Large intestine (tissue), 3 donors: ENCODE data around the gene CC2D2A. TPM values are rescaled to one million over a fixed set of nuclear protein-coding genes. Genes with fewer than 3 reads are reported as not detected.
"Not testable (repeated sequence)": the region's sequence is repeated elsewhere in the genome, so short reads cannot be mapped to it uniquely, and the experiment has no call there.

ENCODE experiments used
- DNase-seq, 2 donors: peaks; one replicate each; pipeline versions ENCODE4 v3.0.0 to v3.0.0-alpha.2; 2013
- H3K27ac ChIP-seq: one replicate; pipeline ENCODE4 v1.5.1; 2013; ENCODE audit warnings: low read length
- H3K27me3 ChIP-seq: 2 replicates; pipeline ENCODE4 v1.6.1; 2013; ENCODE audit warnings: low read length; ENCODE audit not compliant: control insufficient read depth, insufficient read depth
- H3K36me3 ChIP-seq: 2 replicates; pipeline ENCODE4 v1.6.1; 2013; ENCODE audit warnings: low read length; ENCODE audit not compliant: control insufficient read depth, insufficient read depth
- H3K4me1 ChIP-seq: one replicate; pipeline ENCODE4 v1.6.1; 2013; ENCODE audit warnings: low read length; ENCODE audit not compliant: control insufficient read depth, insufficient read depth
- H3K4me3 ChIP-seq: one replicate; pipeline ENCODE4 v1.5.1; 2013; ENCODE audit warnings: low read length
- H3K9me3 ChIP-seq: one replicate; pipeline ENCODE4 v1.6.1; 2013; ENCODE audit warnings: mild to moderate bottlenecking, low read depth, low read length, moderate library complexity; ENCODE audit not compliant: control insufficient read depth
- WGBS: methylation state at CpG from one replicate; pipeline ENCODE4 v1.1.5; 2013; ENCODE audit warnings: low lambda C conversion rate; ENCODE audit not compliant: insufficient coverage; 5-methylcytosine and 5-hydroxymethylcytosine counted together
- polyA plus RNA-seq: library from polyadenylated mRNA; unstranded; fragments of 120-200 nt; gene quantifications from one replicate; pipeline ENCODE4 v1.2.1, GENCODE V29; 2013

Gene CC2D2A
- polyA plus RNA-seq, 1 donor, result 16.4 TPM

GRCh38 chr4:15612136-15612535 is 142.5 kb downstream of the CC2D2A start:
- Histone ChIP-seq H3K27ac (no peak overlapping the region), H3K27me3 (no peaks in the 10 kb centered on the region), H3K36me3 (peaks cover 29% of the 10 kb centered on the region), H3K4me3 (no peak overlapping the region), H3K4me1 (no peaks in the 10 kb centered on the region), H3K9me3 (peaks cover 8% of the 10 kb centered on the region)
- no peak for DNase-seq
- WGBS, result 100% methylated on average over 2 of the region's 2 CpGs

- not testable (repeated sequence) for H3K27ac ChIP-seq, H3K4me3 ChIP-seq, H3K4me1 ChIP-seq, H3K27me3 ChIP-seq, DNase-seq
- peaks cover 37% of the 10 kb centered on the region for H3K36me3 ChIP-seq
- WGBS, result no CpG with 5 or more reads among the region's 24 CpGs
- H3K9me3 ChIP-seq, result peaks cover 22% of the 10 kb centered on the region
Observed at GRCh38 chr4:15614891-15615290, 145.2 kb downstream of the CC2D2A start.

DNA sequence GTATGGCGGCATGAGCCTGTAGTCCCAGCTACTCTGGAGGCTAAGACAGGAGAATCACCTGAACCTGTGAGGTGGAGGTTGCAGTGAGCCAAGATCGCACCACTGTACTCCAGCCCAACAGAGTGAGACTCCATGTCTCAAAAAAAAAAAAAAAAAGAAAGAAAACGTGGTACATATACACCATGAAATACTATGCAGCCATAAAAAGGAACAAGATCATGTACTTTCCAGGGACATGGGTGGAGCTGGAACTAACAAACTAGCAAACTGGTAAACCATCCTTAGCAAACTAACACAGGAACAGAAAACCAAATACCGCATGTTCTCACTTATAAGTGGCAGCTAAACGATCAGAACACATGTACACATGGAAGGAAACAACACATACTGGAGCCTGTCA is 147.7 kb downstream of the CC2D2A start:
- DNase-seq, H3K4me1 ChIP-seq, H3K27ac ChIP-seq, H3K4me3 ChIP-seq, H3K27me3 ChIP-seq: not testable (repeated sequence)
- H3K36me3 ChIP-seq, result peaks cover 37% of the 10 kb centered on the region
- WGBS, result no CpG with 5 or more reads among the region's 5 CpGs
- peaks cover 25% of the 10 kb centered on the region for H3K9me3 ChIP-seq

DNA sequence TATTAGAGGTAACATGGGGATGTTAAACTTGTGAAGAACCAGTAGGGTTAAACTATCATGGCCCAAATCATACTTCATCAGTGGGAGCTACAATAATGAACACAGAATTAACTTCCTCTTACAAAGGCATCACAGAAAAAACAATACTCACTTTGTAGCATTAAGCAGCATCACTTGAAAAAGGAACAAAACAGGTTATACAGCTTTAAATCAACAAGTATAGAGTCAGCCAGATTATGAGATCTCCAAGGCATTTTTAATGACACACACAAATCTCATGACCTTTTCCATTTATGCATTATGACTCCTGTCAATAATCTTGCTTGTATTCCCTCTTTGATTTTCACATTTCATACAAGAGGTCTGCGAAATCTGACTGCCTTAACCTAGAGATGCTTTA is 167.1 kb downstream of the CC2D2A start:
- Histone ChIP-seq H3K9me3 (no peaks in the 10 kb centered on the region), H3K4me3 (no peak overlapping the region), H3K27ac (no peak overlapping the region), H3K36me3 (peaks cover 52% of the 10 kb centered on the region), H3K27me3 (no peaks in the 10 kb centered on the region), H3K4me1 (no peaks in the 10 kb centered on the region)
- WGBS, result 80% methylated on average over 1 of the region's 1 CpG
- no peak for DNase-seq

DNA sequence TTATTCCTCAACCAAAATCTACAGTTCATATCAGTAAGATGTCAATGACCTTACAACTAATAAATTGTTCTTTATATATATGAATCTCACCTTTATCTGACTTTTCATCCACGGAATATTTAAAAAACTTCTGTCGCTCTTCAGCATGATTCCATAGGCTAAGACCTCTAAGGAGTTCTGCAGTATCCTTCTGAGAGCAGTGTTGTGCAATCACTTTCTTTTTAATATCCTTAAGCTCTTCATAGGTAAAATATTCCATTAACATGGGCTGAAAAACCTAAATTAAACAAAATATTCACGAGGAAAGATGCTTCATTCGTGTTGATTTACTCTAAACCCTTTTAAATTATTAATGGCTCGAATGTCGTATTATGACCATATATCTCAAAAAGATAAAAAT is 168.7 kb downstream of the CC2D2A start:
- H3K36me3 ChIP-seq, result peaks cover 47% of the 10 kb centered on the region
- H3K9me3 ChIP-seq, result no peaks in the 10 kb centered on the region
- DNase-seq, result no peak
- WGBS, result 96% methylated on average over 3 of the region's 6 CpGs
- no peaks in the 10 kb centered on the region for H3K27me3 ChIP-seq
- no peak overlapping the region for H3K4me3 ChIP-seq
- H3K4me1 ChIP-seq, result no peaks in the 10 kb centered on the region
- H3K27ac ChIP-seq, result no peak overlapping the region

DNA sequence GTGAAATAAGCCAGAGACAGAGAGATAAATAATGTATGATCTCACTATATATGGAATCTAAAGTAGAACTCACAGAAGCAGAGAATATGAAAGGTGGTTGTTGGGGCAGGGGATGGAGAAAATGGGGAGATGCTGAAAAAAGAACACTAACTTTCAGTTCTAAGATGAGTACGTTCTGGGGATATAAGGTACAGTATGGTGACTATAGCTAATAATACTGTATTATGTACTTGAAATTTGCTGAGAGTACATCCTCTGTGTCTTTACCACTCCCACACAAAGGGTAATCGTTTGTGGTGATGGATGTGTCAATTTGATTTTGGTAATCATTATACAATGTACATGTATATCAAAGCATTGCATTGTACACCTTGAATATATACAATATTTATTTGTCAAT is 178.9 kb downstream of the CC2D2A start:
- no CpG with 5 or more reads among the region's 2 CpGs for WGBS
- peaks cover 12% of the 10 kb centered on the region for H3K4me1 ChIP-seq

GRCh38 chr4:15649914-15650545 is 180.3 kb downstream of the CC2D2A start:
- H3K4me1 ChIP-seq, result peaks cover 12% of the 10 kb centered on the region
- no CpG with 5 or more reads among the region's 5 CpGs for WGBS
- no peaks in the 10 kb centered on the region for H3K27me3 ChIP-seq
- DNase-seq, result peak; percentile 38 to 49
- H3K9me3 ChIP-seq, result no peaks in the 10 kb centered on the region
- H3K27ac ChIP-seq, result no peak overlapping the region
- no peaks in the 10 kb centered on the region for H3K36me3 ChIP-seq
- no peak overlapping the region for H3K4me3 ChIP-seq

More for the DNA sequence above, 178.9 kb downstream of the CC2D2A start:
- no peak overlapping the region for H3K4me3 ChIP-seq
- H3K27me3 ChIP-seq, result no peaks in the 10 kb centered on the region
- no peaks in the 10 kb centered on the region for H3K9me3 ChIP-seq
- H3K27ac ChIP-seq, result no peak overlapping the region
- DNase-seq, result no peak
- peaks cover 4% of the 10 kb centered on the region for H3K36me3 ChIP-seq

Other genes starting within 250 kb of the CC2D2A start
- gene C1QTNF7, start 41.8 kb upstream of the CC2D2A start, polyA plus RNA-seq, result 3.1 TPM
- gene FBXL5, start 185.5 kb downstream of the CC2D2A start, polyA plus RNA-seq, result 73.8 TPM
- 58.6 TPM for gene FAM200B, start 211.9 kb downstream of the CC2D2A start, polyA plus RNA-seq
- gene BST1, start 233.2 kb downstream of the CC2D2A start, polyA plus RNA-seq, result 52.7 TPM